SU-DHL-6 (cell line): ENCODE data around the gene LAMA2.

ENCODE experiments used
- EZH2phosphoT487 ChIP-seq: fragments of 200-600 bp; sonication (generic), shearing (Covaris generic); conservative IDR thresholded peaks from 2 replicates; pipeline ENCODE4 v1.6.1; 2018; ENCODE audit warnings: mild to moderate bottlenecking, antibody characterized with exemption, low read length, moderate library complexity, mixed read lengths
- TF ChIP-seq, protein P1 (sequence below): fragments of 200-600 bp; sonication (generic); IDR thresholded peaks from one replicate; pipeline ENCODE4 v1.5.1; 2017; ENCODE audit warnings: antibody characterized with exemption, mild to moderate bottlenecking, low read length, moderate library complexity; ENCODE audit not compliant: insufficient read depth, poor library complexity, severe bottlenecking

DNA sequence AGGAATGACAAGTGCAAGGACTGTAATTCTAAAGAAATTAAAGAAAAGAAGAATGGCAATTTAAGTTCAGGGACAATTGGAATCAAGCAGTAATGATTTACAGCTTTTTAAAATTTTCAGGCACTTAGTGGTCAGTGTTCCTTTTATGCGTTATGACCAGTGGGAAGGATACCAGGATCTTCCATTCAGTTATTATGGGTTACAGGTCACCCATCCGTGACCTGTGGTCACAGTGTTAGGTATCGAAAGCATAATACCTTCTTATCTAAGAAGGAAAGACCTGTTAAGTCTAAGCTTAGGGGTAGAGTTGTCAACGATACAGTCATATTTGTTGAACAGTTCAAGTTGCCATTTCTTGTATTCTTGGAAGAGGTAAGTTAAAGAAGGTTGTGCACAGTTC lies 253.8 kb downstream of the LAMA2 start:
- TF ChIP-seq, protein P1, sequence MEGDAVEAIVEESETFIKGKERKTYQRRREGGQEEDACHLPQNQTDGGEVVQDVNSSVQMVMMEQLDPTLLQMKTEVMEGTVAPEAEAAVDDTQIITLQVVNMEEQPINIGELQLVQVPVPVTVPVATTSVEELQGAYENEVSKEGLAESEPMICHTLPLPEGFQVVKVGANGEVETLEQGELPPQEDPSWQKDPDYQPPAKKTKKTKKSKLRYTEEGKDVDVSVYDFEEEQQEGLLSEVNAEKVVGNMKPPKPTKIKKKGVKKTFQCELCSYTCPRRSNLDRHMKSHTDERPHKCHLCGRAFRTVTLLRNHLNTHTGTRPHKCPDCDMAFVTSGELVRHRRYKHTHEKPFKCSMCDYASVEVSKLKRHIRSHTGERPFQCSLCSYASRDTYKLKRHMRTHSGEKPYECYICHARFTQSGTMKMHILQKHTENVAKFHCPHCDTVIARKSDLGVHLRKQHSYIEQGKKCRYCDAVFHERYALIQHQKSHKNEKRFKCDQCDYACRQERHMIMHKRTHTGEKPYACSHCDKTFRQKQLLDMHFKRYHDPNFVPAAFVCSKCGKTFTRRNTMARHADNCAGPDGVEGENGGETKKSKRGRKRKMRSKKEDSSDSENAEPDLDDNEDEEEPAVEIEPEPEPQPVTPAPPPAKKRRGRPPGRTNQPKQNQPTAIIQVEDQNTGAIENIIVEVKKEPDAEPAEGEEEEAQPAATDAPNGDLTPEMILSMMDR, result no peak
- TF ChIP-seq EZH2phosphoT487, result no peak
